Natural killer cell treated with Interleukin-12 subunit alpha and Interleukin-12 subunit beta and Interleukin-15 and Interleukin-18, amount 100 ng/mL, for 72 hours (primary cell): ENCODE measurements around the gene KCNMB3. TPM values are rescaled to one million over a fixed set of nuclear protein-coding genes. Genes with fewer than 3 reads are reported as not detected.
A peak's percentile ranks its signal among the peaks of the same experiment; 100 is the strongest.
"Not testable (repeated sequence)": the region's sequence is repeated elsewhere in the genome, so short reads cannot be mapped to it uniquely, and the experiment has no call there.

Experiments used
- ATAC-seq, 2 donors: fragments of 150-1000 bp; cut with Tn5 transposase in 1 of 2; sonication (Bioruptor Pico), chemical (Tn5 transposase) in 1 of 2; 2 replicates each; pipeline ENCODE4 v1.10.0; 2021
- DNase-seq: peaks from one replicate; pipeline ENCODE4 v3.0.0; 2022; ENCODE audit warnings: low spot score
- H3K27ac Mint-ChIP-seq, 2 donors: 1 replicate in 1 of 2; 2 replicates in 1 of 2; pipeline ENCODE4 v1.8.0; 2022; ENCODE audit warnings: mixed read lengths in 2 of 2, mild to moderate bottlenecking in 1 of 2, moderate library complexity in 1 of 2
- H3K27me3 Mint-ChIP-seq, 2 donors: 1 replicate in 1 of 2; 2 replicates in 1 of 2; pipeline ENCODE4 v1.8.0; 2022; ENCODE audit warnings: mixed read lengths in 2 of 2
- H3K36me3 Mint-ChIP-seq: one replicate; pipeline ENCODE4 v1.8.0; 2022; ENCODE audit warnings: mixed read lengths
- H3K4me1 Mint-ChIP-seq, 2 donors: 1 replicate in 1 of 2; 2 replicates in 1 of 2; pipeline ENCODE4 v1.8.0; 2022; ENCODE audit warnings: low read depth in 2 of 2, mixed read lengths in 2 of 2, mild to moderate bottlenecking in 1 of 2
- H3K4me3 Mint-ChIP-seq: one replicate; pipeline ENCODE4 v1.8.0; 2022; ENCODE audit warnings: mixed read lengths
- H3K9me3 Mint-ChIP-seq: 2 replicates; pipeline ENCODE4 v1.8.0; 2022; ENCODE audit warnings: mixed read lengths
- total RNA-seq, 2 donors: library from RNA; stranded (reverse); gene quantifications; one replicate each; pipeline ENCODE4 v1.2.3, GENCODE V29; 2022

KCNMB3 gene
- total RNA-seq, 2 donors from 2014 or later = 2.0 to 2.1 TPM

DNA sequence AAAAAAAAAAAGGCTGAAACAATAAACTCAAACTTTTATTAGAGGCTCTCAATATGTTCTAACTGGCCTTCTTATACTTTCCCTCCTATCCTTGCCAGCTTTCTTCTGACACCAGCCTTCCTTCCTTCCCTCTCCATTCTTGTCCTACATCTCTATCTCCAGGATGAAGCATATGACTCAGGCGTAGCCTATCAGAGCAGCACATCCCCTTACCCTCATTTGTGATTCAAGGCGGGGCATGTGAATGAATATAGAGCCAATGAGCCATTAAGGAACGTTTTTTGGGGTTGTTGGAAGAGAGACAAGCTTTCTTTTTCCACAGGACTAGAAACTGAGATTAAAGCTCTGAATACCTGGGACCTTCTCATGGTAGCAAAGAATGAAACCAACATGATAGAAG, 25.1 kb upstream of the KCNMB3 start:
- no peaks in the 10 kb centered on the region for H3K36me3 Mint-ChIP-seq
- H3K27ac Mint-ChIP-seq = no peak overlapping the region
- no peak overlapping the region for H3K4me3 Mint-ChIP-seq
- ATAC-seq (no peak), DNase-seq (no peak)
- H3K27me3 Mint-ChIP-seq = peaks cover 12 to 18% of the 10 kb centered on the region in 2 donors
- no peaks in the 10 kb centered on the region for H3K9me3 Mint-ChIP-seq
- H3K4me1 Mint-ChIP-seq = no peaks in the 10 kb centered on the region

DNA sequence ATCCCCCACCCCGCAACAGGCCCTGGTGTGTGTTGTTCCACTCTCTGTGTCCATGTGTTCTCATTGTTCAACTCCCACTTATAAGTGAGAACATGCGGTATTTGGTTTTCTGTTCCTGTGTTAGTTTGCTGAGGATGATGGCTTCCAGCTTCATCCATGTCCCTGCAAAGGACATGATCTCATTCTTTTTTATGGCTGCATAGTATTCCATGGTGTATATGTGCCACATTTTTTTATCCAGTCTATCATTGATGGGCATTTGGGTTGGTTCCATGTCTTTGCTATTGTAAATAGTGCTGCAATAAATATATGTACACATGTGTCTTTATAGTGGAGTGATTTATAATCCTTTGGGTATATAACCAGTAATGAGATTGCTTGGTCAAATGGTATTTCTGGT, 23.5 kb upstream of the KCNMB3 start:
- not testable (repeated sequence) for H3K36me3 Mint-ChIP-seq, H3K27ac Mint-ChIP-seq, H3K9me3 Mint-ChIP-seq, H3K4me1 Mint-ChIP-seq, DNase-seq, H3K4me3 Mint-ChIP-seq, ATAC-seq
- H3K27me3 Mint-ChIP-seq = peaks cover 12 to 18% of the 10 kb centered on the region in 2 donors

DNA sequence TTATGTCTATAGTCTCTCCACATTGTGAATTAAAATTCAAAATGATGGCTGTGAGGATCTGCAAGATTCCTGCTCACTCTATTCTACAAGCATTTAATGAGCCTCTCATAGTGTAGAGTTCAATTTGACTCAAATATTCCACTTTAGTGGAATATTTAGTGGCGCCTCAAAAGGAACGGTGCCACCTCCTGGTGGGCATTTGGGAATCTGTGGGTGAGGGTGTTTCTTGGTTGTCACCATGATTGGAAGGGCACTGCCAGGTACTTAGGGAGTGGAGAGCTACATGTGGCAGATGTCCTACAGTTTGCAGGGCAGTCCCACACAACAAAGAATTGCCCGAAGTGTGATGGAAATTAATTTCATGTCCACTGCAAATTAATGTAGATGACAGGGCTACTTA, 21.5 kb upstream of the KCNMB3 start:
- DNase-seq = no peak
- no peak overlapping the region for H3K27ac Mint-ChIP-seq

DNA sequence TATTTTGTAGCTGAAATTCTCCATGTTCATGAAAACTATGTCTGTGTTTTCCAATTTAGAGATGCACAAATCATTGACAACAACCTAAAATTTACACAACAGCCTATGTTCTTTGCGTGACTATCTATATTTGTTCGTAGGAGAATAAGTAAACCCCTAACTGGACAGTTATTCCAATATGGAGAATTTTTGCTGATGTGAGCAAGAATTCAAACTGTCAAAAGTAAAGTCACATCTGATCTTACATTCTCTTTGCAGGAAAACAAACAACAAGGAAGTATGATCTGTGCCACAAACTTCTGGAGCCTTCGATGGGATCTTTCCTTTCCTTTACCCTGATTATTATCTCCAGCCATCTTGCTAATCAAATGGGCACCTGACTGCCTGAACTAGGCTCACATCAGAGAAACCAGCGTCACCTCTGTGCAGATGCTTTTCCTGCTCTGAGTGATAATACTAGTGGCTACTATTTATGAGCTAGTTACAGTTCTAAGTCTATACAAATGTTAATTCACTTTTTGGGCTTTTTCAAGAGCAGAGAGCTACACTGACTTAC, 18.3 kb upstream of the KCNMB3 start:
- Mint-ChIP-seq H3K27ac (no peak overlapping the region), H3K9me3 (no peaks in the 10 kb centered on the region), H3K4me3 (no peak overlapping the region), H3K4me1 (no peaks in the 10 kb centered on the region), H3K36me3 (no peaks in the 10 kb centered on the region), H3K27me3 (peaks cover 17 to 22% of the 10 kb centered on the region in 2 donors)
- no peak for DNase-seq
- no peak for ATAC-seq

More for the DNA sequence above, 21.5 kb upstream of the KCNMB3 start:
- no peaks in the 10 kb centered on the region for H3K36me3 Mint-ChIP-seq
- ATAC-seq = no peak
- peaks cover 15 to 22% of the 10 kb centered on the region in 2 donors for H3K27me3 Mint-ChIP-seq
- no peaks in the 10 kb centered on the region for H3K9me3 Mint-ChIP-seq
- H3K4me1 Mint-ChIP-seq = no peaks in the 10 kb centered on the region
- H3K4me3 Mint-ChIP-seq = no peak overlapping the region

DNA sequence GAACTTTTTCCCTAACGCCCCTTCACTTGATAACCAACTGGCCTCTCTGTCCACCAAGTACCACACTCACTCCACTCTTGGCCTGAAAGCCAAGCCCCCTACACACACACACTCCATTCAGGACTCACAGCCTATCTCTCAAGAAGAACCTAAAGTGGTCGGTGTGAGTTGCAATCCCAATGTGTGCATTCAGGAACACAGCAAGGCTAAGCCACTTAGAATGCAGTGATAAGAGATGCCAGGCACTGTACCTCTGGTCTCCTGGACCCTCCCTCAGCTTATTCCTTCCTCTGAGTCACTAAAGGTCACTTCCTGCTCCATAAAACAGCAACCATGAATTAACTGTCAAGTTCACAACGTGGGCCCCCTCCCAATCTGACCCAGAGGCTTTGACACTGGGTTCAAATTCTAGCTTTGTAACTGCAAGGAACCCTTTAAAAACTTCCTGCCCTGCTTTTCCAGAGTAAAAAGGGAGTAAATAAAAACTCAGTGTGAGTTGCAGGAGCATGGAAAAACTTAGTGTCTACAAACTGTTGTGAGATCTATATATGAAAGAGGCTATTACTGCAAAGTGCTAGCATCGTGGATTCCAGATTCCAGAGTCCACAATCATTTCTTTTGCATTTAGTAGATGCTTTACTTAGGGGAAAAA, 17.6 kb upstream of the KCNMB3 start:
- no peaks in the 10 kb centered on the region for H3K9me3 Mint-ChIP-seq
- no peaks in the 10 kb centered on the region for H3K4me1 Mint-ChIP-seq
- ATAC-seq = no peak
- H3K27ac Mint-ChIP-seq = no peak overlapping the region
- no peak for DNase-seq
- peaks cover 17 to 22% of the 10 kb centered on the region in 2 donors for H3K27me3 Mint-ChIP-seq
- H3K4me3 Mint-ChIP-seq = no peak overlapping the region
- H3K36me3 Mint-ChIP-seq = no peaks in the 10 kb centered on the region

DNA sequence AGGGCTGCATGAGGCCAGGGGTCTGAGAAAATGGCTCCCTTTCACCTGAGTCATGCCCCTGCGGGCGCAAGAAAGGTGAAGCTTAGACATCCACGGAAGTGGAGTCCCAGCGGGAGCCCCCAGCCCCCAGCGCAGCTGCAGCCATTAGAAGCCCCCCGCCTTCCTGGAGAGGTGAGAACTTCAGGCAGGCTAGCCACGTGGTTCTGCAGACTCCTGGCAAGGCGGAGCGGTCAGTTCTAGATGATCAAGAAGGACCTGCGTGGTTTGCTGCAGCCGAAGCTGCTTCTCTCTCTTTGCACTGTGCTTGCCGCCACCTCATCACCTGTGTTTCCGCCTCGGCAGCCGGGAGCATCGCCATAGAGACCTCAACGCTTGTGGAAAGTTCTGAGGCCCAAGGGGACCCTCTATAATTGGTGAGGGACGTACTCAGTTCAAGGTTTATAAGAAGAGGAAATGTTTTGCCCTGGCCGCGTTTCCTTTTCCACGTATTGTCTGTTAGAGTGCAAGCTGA, 15.8 kb upstream of the KCNMB3 start:
- no peaks in the 10 kb centered on the region for H3K4me1 Mint-ChIP-seq
- H3K36me3 Mint-ChIP-seq = no peaks in the 10 kb centered on the region
- H3K9me3 Mint-ChIP-seq = no peaks in the 10 kb centered on the region
- no peak overlapping the region for H3K27ac Mint-ChIP-seq
- ATAC-seq (no peak), DNase-seq (no peak)
- no peak overlapping the region for H3K4me3 Mint-ChIP-seq
- peaks cover 15 to 22% of the 10 kb centered on the region in 2 donors for H3K27me3 Mint-ChIP-seq

DNA sequence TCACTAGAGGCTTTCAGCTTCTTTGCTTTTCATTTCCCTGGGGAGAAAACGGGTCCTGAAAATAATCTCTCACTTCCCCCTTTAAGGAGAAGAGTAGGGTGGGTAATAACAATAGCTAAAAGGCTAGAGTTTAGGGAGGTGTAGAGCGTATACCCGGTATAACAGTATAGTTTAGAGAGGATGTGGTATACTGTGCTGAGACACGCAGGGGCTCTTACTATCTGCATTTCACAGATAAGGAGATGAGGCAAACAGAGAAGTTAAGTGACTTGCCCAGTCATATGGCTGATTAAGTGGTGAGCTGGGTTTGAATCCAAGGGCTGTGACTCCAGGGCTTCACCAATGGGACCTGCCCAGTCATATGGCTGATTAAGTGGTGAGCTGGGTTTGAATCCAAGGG, 15.0 kb upstream of the KCNMB3 start:
- peak in 1 of 2 donors; percentile 73 for ATAC-seq

DNA sequence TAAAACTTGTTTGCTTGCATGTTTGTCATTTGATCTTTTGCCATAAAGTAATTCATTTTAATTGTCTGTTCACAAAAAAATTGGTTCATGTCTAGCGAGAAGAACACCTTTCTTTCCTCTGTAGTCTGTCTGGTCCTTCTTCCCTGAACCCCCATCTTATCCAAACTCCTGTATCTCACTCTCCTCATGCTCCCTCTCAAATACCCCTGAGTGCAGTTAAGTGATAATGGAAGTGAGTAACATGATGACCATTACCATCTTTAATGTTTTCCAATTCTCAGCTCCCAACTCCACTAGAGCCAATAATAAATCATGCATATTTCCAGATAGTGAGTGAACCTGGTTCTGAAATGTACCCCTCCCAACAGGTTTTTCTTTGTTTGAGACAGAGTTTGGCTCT, 14.2 kb upstream of the KCNMB3 start:
- peaks cover 7% of the 10 kb centered on the region in 2 donors for H3K4me1 Mint-ChIP-seq
- ATAC-seq = no peak

More for the DNA sequence above, 15.0 kb upstream of the KCNMB3 start:
- no peak overlapping the region for H3K27ac Mint-ChIP-seq
- H3K36me3 Mint-ChIP-seq = peaks cover under 1% of the 10 kb centered on the region
- H3K9me3 Mint-ChIP-seq = no peaks in the 10 kb centered on the region
- H3K4me1 Mint-ChIP-seq = peaks cover under 1 to 2% of the 10 kb centered on the region in 2 donors
- peaks cover 15 to 22% of the 10 kb centered on the region in 2 donors for H3K27me3 Mint-ChIP-seq
- H3K4me3 Mint-ChIP-seq = no peak overlapping the region
- DNase-seq = no peak

DNA sequence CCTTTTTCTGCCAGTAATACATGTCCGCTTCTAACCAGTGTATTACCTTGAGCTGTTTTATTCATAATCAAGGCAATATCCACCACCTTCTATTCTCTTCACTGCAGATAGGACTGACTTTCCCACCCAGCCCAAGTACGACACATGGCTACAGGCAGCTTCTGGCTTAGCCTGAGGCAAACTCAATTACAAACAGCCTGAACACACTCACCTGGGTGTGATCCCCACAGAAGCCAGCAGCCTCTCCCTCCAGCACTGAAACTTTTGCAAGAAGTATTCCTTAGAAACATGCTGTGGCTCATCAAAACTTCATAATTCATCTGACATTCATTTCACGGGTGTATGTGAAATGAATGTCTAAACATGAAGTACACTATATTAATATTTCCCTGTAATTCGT, 13.5 kb upstream of the KCNMB3 start:
- Mint-ChIP-seq H3K4me1 (peaks cover 12 to 13% of the 10 kb centered on the region in 2 donors), H3K27me3 (peaks cover 18 to 22% of the 10 kb centered on the region in 2 donors), H3K36me3 (peaks cover 13% of the 10 kb centered on the region), H3K27ac (no peak overlapping the region), H3K4me3 (no peak overlapping the region), H3K9me3 (peaks cover 11% of the 10 kb centered on the region)
- ATAC-seq = no peak
- no peak for DNase-seq

More for the DNA sequence above, 14.2 kb upstream of the KCNMB3 start:
- DNase-seq = no peak
- peaks cover 7% of the 10 kb centered on the region for H3K36me3 Mint-ChIP-seq
- H3K4me3 Mint-ChIP-seq = no peak overlapping the region
- no peak overlapping the region for H3K27ac Mint-ChIP-seq
- H3K9me3 Mint-ChIP-seq = peaks cover 6% of the 10 kb centered on the region
- H3K27me3 Mint-ChIP-seq = peaks cover 18 to 22% of the 10 kb centered on the region in 2 donors

DNA sequence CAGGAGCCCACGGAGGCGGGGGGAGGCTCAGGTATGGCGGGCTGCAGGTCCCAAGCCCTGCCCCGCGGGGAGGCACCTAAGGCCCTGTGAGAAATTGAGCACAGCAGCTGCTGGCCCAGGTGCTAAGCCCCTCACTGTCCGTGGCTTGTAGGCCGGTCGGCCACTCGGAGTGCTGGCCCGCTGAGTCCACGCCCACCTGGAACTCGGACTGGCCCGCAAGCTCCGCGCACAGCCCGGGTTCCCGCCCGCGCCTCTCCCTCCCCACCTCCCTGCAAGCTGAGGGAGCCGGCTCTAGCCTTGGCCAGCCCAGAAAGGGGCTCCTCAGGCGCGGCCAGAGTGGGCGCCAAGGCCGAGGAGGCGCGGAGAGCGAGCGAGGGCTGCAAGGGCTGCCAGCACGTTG, 12.2 kb upstream of the KCNMB3 start:
- no peak for ATAC-seq
- H3K4me3 Mint-ChIP-seq = no peak overlapping the region
- H3K36me3 Mint-ChIP-seq = peaks cover 19% of the 10 kb centered on the region
- peaks cover 15 to 16% of the 10 kb centered on the region in 2 donors for H3K27me3 Mint-ChIP-seq
- peaks cover 11% of the 10 kb centered on the region for H3K9me3 Mint-ChIP-seq
- no peak overlapping the region for H3K27ac Mint-ChIP-seq
- DNase-seq = no peak
- H3K4me1 Mint-ChIP-seq = peaks cover 17 to 21% of the 10 kb centered on the region in 2 donors

DNA sequence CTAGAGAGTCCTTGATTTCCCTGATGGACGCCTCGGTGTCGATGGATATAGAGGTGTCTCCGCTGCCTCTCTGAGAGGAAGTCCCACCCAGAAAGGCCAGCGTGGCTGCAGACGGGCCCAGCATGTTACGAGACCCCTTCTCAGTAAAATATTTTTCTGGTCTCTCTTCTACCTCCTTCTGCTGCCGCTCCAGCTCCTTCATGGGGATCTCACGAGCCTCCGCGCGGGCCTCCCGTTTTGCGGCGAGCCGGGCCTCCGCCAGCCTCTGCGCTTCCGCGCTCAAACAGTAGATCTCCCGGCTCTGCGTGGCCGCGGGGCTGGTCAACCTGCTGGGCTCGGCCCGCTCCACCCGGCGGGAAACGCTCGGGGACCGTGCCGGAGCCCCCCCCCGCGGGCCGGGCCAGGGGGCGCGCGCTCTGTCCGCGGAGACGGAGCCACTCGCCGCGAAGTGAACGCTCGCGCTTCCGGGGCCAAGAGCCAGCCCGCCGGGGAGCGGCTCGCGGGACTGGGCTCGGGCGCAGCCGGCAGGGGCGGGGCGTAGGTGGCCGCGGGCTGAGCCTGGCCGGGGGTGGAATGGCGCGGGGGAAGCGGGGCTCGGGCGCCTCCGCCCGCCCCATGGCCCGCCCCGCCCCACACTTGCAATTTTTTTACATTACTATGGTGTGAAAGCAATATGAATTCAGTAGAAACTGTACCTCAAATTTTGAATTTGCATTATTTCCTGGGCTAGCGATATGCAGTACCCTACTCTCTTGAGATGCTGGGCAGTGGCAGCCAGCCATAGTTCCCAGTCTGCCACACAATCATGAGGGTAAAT, 10.2 kb upstream of the KCNMB3 start:
- Mint-ChIP-seq H3K4me3 (peak overlapping the region; percentile 70), H3K27ac (no peak overlapping the region), H3K4me1 (peaks cover 17 to 25% of the 10 kb centered on the region in 2 donors), H3K9me3 (peaks cover 11% of the 10 kb centered on the region), H3K36me3 (peaks cover 19% of the 10 kb centered on the region), H3K27me3 (peaks cover 10 to 11% of the 10 kb centered on the region in 2 donors)
- DNase-seq (peak; percentile 88), ATAC-seq (peak; percentile 98 to 99)

DNA sequence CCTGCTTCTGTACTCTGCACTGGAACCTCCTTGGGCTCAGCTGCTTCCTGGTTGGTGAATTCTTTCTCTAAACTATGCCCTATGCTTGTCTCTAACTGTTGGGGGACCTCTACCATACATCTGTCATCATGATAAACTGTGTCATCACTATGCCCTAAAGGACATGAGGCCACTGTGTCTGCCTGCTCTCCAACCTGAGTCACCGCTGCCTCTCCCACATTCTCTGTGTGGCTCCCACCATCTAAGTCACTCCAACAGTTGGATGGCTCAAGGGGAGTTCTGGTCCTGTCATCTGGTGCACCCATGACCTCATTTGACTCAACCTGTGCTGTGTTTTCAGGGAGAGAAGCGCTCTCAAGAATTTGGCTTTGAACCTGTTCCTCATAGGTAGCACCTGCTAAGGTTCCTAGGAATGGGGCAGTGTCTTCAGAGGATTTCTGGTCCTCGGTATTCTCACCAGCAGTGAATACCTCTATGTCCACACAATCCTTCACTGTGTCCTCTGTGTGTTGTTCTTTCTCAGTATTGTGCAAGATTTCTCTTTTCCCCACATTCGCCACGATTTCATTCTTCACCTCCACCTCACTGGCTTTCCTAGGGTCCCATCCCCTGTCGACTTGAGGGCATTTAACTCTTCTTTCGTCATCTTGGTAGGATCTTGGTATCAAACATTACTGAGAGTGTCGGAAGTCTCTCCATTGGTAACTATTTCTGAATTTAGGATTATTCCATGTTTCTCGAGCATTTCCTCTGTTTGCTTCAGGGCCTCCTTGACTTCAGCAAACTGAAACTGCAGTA, 9.2 kb upstream of the KCNMB3 start:
- Mint-ChIP-seq H3K36me3 (peaks cover 19% of the 10 kb centered on the region), H3K4me1 (peaks cover 17 to 25% of the 10 kb centered on the region in 2 donors), H3K4me3 (peak overlapping the region; percentile 70), H3K9me3 (peaks cover 11% of the 10 kb centered on the region)
- DNase-seq, H3K27me3 Mint-ChIP-seq, H3K27ac Mint-ChIP-seq, ATAC-seq: not testable (repeated sequence)

DNA sequence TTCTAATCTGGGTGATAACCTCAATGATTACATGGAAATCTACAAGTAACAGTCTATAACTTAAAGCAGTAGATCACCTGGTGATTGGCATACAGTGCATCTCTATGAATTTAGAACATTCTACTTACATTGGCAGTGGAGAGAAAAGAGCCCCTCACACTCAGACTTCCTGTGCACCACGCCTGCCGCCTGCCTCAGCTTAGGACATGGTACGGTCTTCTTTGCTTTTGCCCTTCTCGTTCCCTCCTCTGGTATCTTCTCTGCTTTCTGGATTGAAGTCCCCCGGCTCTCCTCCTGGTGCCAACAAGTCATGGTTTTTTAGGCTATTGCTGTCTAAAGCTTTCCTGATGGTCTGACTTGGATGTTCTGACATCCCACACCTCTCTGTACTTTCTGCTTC, 7.9 kb upstream of the KCNMB3 start:
- H3K4me3 Mint-ChIP-seq = no peak overlapping the region
- peaks cover 19% of the 10 kb centered on the region for H3K36me3 Mint-ChIP-seq
- ATAC-seq (no peak), DNase-seq (no peak)
- peaks cover 0 to 3% of the 10 kb centered on the region in 2 donors for H3K27me3 Mint-ChIP-seq
- H3K4me1 Mint-ChIP-seq = peaks cover 17 to 25% of the 10 kb centered on the region in 2 donors
- peaks cover 11% of the 10 kb centered on the region for H3K9me3 Mint-ChIP-seq
- no peak overlapping the region for H3K27ac Mint-ChIP-seq
